H1 (cell line): Measurements from ENCODE around the gene SP8.

Experiments
- CHD2 ChIP-seq: IDR thresholded peaks from 2 replicates; pipeline ENCODE4 v1.6.1; 2012; ENCODE audit warnings: low read length, improper control_type of control experiment
- CTCF ChIP-seq, 3 experiments: IDR thresholded peaks; 1 replicate in 2 of 3; 2 replicates in 1 of 3; pipeline versions ENCODE4 v1.5.1 to v1.6.1; 2011; ENCODE audit warnings: low read length in 3 of 3, mild to moderate bottlenecking in 3 of 3, inconsistent platforms in 2 of 3, low read depth in 1 of 3, moderate library complexity in 1 of 3; ENCODE audit not compliant: insufficient read depth in 1 of 3; ENCODE audit errors: control extremely low read depth in 1 of 3
- EGR1 ChIP-seq: IDR thresholded peaks from 2 replicates; pipeline ENCODE4 v1.6.1; 2011; ENCODE audit warnings: low read depth, low read length, borderline replicate concordance
- EP300 ChIP-seq, 2 experiments: IDR thresholded peaks; 1 replicate in 1 of 2; 2 replicates in 1 of 2; pipeline ENCODE4 v1.6.1; 2011 to 2012; ENCODE audit warnings: low read depth in 2 of 2, low read length in 2 of 2, mild to moderate bottlenecking in 2 of 2, borderline replicate concordance in 1 of 2, inconsistent platforms in 1 of 2, moderate library complexity in 1 of 2
- EZH2 ChIP-seq: fragments of 200-600 bp; sonication (generic); IDR thresholded peaks from 2 replicates; pipeline ENCODE4 v1.7.1; 2012; ENCODE audit warnings: low read depth, mild to moderate bottlenecking, moderate library complexity, low read length, inconsistent platforms; ENCODE audit not compliant: severe bottlenecking
- GABPA ChIP-seq: IDR thresholded peaks from 2 replicates; pipeline ENCODE4 v1.6.1; 2011; ENCODE audit warnings: mild to moderate bottlenecking, low read length, moderate library complexity, borderline replicate concordance; ENCODE audit not compliant: insufficient read depth
- MAX ChIP-seq: IDR thresholded peaks from 2 replicates; pipeline ENCODE4 v1.6.1; 2012; ENCODE audit warnings: inconsistent platforms
- NRF1 ChIP-seq: IDR thresholded peaks from 2 replicates; pipeline ENCODE4 v1.6.1; 2011; ENCODE audit warnings: mild to moderate bottlenecking, low read depth, low read length, improper control_type of control experiment
- POLR2A ChIP-seq, 2 experiments: IDR thresholded peaks; 1 replicate in 1 of 2; 2 replicates in 1 of 2; pipeline ENCODE4 v1.6.1; 2011; ENCODE audit warnings: low read depth in 2 of 2, low read length in 2 of 2, mild to moderate bottlenecking in 2 of 2; ENCODE audit errors: control extremely low read depth in 1 of 2
- POLR2AphosphoS5 ChIP-seq: IDR thresholded peaks from 2 replicates; pipeline ENCODE4 v1.6.1; 2011; ENCODE audit warnings: low read depth, low read length
- SRF ChIP-seq: IDR thresholded peaks from 2 replicates; pipeline ENCODE4 v1.6.1; 2011; ENCODE audit warnings: mild to moderate bottlenecking, low read depth, low read length, moderate library complexity
- TCF12 ChIP-seq: IDR thresholded peaks from 2 replicates; pipeline ENCODE4 v1.6.1; 2011; ENCODE audit warnings: low read depth, mild to moderate bottlenecking, low read length

DNA sequence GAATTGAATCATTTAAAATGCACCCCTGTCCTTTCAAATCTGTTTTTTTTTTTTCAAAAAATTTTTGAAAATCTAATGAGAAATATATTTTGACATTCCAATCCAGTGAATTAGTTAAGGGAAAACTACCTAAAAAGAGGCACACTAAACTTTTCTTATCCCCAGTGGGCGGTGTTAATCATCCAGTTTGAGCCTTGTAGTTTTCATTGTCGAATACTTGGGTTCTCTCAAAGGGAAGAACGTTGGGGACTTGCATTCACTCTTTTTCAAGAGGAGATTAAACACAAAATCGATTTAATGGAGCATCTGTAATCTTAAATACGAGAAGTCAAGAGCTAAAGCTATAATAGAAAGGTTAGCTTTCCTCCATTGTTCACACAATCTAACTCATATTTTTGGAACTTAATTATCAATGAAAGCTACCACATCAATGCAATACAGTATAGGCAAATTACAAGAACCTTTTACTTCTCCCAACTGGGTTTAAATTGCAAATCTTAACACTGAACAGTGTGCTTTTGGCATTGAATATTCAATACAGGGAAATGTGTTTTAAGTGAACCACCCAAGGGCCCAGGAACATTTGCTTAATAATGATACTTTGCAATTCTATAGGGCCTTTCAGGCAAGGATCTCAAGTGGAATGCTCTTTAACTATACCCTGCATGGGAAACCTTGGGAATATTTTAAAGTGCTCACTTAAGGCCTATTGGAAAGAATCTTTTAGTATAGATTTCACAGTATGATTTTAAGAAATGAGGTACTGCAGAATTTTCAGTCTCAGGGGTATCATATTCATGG lies 13.1 kb upstream of the SP8 start:
- TF ChIP-seq EP300 (IDR thresholded peaks at IDR 0.05; ENCODE audit: borderline replicate concordance in 1 of 2, low read depth in 2 of 2, low read length in 2 of 2) (no peak), CTCF (IDR thresholded peaks at IDR 0.05; ENCODE audit: control extremely low read depth in 1 of 3, insufficient read depth in 1 of 3, low read depth in 1 of 3, low read length in 3 of 3) (no peak), EGR1 (no peak), NRF1 (no peak), GABPA (no peak), CHD2 (no peak), POLR2AphosphoS5 (no peak), SRF (no peak), TCF12 (no peak), EZH2 (no peak), POLR2A (IDR thresholded peaks at IDR 0.05; ENCODE audit: control extremely low read depth in 1 of 2, low read depth in 2 of 2, low read length in 2 of 2) (no peak), MAX (no peak)
